Jurkat, Clone E6-1 (cell line): ENCODE measurements around the gene NDFIP2.
"Not testable (repeated sequence)": the region's sequence is repeated elsewhere in the genome, so short reads cannot be mapped to it uniquely, and the experiment has no call there.

Experiments
- DNase-seq: peaks from one replicate; pipeline ENCODE4 v3.0.0-alpha.2; 2011; ENCODE audit warnings: low read depth, low spot score
- H3K4me3 ChIP-seq: 2 replicates; pipeline ENCODE4 v1.5.1; 2011; ENCODE audit warnings: mild to moderate bottlenecking, low read length, control low read depth, moderate library complexity

The NDFIP2 gene

GRCh38 chr13:79560954-79561353 lies 80.0 kb downstream of the NDFIP2 start:
- no peak for DNase-seq
- no peak overlapping the region for H3K4me3 ChIP-seq

- DNase-seq: no peak
- no peak overlapping the region for H3K4me3 ChIP-seq
These were observed 81.6 kb downstream of the NDFIP2 start for GRCh38 chr13:79562557-79562956.

GRCh38 chr13:79566118-79566517 lies 85.2 kb downstream of the NDFIP2 start:
- H3K4me3 ChIP-seq: no peak overlapping the region

GRCh38 chr13:79571147-79571546 lies 90.2 kb downstream of the NDFIP2 start:
- DNase-seq: no peak
- no peak overlapping the region for H3K4me3 ChIP-seq

More at GRCh38 chr13:79566118-79566517, 85.2 kb downstream of the NDFIP2 start:
- no peak for DNase-seq

- not testable (repeated sequence) for DNase-seq
These were observed 92.9 kb downstream of the NDFIP2 start for GRCh38 chr13:79573892-79574291.

GRCh38 chr13:79581870-79582315 lies 100.9 kb downstream of the NDFIP2 start:
- DNase-seq: no peak
- no peak overlapping the region for H3K4me3 ChIP-seq

More at GRCh38 chr13:79573892-79574291, 92.9 kb downstream of the NDFIP2 start:
- H3K4me3 ChIP-seq: not testable (repeated sequence)

- DNase-seq: no peak
- H3K4me3 ChIP-seq: no peak overlapping the region
These were observed 101.9 kb downstream of the NDFIP2 start for GRCh38 chr13:79582896-79583295.

GRCh38 chr13:79585033-79585432 lies 104.1 kb downstream of the NDFIP2 start:
- H3K4me3 ChIP-seq: no peak overlapping the region
- DNase-seq: no peak

GRCh38 chr13:79589603-79590393 lies 108.8 kb downstream of the NDFIP2 start:
- no peak overlapping the region for H3K4me3 ChIP-seq
- no peak for DNase-seq

- no peak overlapping the region for H3K4me3 ChIP-seq
- no peak for DNase-seq
These were observed 109.4 kb downstream of the NDFIP2 start for GRCh38 chr13:79590394-79590676.

- H3K4me3 ChIP-seq: no peak overlapping the region
- DNase-seq: no peak
These were observed 110.5 kb downstream of the NDFIP2 start for GRCh38 chr13:79591493-79591892.

- DNase-seq: no peak
- no peak overlapping the region for H3K4me3 ChIP-seq
These were observed 112.2 kb downstream of the NDFIP2 start for GRCh38 chr13:79593121-79593520.

GRCh38 chr13:79593641-79594275 lies 112.8 kb downstream of the NDFIP2 start:
- DNase-seq: no peak
- no peak overlapping the region for H3K4me3 ChIP-seq

GRCh38 chr13:79600146-79600545 lies 119.2 kb downstream of the NDFIP2 start:
- H3K4me3 ChIP-seq, DNase-seq: not testable (repeated sequence)

GRCh38 chr13:79602936-79603335 lies 122.0 kb downstream of the NDFIP2 start:
- DNase-seq: no peak
- no peak overlapping the region for H3K4me3 ChIP-seq

- no peak overlapping the region for H3K4me3 ChIP-seq
- DNase-seq: no peak
These were observed 123.8 kb downstream of the NDFIP2 start for GRCh38 chr13:79604752-79605151.
